Thyroid gland (tissue), 4 donors: ENCODE measurements around the gene AOC1.

Experiments
- POLR2A ChIP-seq, 2 donors: fragments of 450-650 bp; IDR thresholded peaks; one replicate each; pipeline ENCODE4 v1.6.1; 2017; ENCODE audit warnings: antibody characterized with exemption in 2 of 2, mild to moderate bottlenecking in 2 of 2, moderate library complexity in 1 of 2
- TF ChIP-seq, protein P1 (sequence below), 6 experiments: fragments of 200-600 bp in 3 of 6; fragments of 450-650 bp in 3 of 6; sonication (generic) in 3 of 6; IDR thresholded peaks; one replicate each; pipeline ENCODE4 v1.5.1; 2016 to 2019; ENCODE audit warnings: antibody characterized with exemption in 6 of 6, mild to moderate bottlenecking in 2 of 6, inconsistent platforms in 1 of 6, moderate library complexity in 1 of 6

DNA sequence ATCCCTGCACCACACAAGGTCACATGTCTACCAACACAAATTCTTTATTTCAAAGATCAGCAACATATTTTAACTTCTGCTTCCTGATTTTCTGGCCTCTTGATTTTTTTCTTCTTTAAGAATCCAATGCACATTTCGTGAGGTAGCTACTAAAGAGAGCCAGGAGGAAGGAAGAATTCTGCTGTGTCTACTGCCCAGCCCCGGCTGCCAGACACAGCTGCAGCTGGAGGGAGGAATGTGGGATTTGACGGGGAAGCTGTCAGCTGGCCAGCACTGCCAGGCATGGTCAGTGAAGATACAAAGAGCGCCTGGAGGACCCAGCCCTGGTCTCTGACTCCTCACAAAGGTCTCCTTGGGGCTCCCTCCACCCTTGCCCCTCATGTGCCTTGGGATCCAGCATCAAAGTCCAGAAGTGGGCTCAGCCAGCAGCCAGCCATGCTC is 6.9 kb upstream of the AOC1 start:
- TF ChIP-seq POLR2A (IDR thresholded peaks at IDR 0.05): no peak
- TF ChIP-seq, protein P1, sequence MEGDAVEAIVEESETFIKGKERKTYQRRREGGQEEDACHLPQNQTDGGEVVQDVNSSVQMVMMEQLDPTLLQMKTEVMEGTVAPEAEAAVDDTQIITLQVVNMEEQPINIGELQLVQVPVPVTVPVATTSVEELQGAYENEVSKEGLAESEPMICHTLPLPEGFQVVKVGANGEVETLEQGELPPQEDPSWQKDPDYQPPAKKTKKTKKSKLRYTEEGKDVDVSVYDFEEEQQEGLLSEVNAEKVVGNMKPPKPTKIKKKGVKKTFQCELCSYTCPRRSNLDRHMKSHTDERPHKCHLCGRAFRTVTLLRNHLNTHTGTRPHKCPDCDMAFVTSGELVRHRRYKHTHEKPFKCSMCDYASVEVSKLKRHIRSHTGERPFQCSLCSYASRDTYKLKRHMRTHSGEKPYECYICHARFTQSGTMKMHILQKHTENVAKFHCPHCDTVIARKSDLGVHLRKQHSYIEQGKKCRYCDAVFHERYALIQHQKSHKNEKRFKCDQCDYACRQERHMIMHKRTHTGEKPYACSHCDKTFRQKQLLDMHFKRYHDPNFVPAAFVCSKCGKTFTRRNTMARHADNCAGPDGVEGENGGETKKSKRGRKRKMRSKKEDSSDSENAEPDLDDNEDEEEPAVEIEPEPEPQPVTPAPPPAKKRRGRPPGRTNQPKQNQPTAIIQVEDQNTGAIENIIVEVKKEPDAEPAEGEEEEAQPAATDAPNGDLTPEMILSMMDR (IDR thresholded peaks at IDR 0.05): no peak
